ACC112 (cell line): ENCODE measurements around the gene SLC15A4.

Experiments used
- H2AFZ ChIP-seq: fragments of 200-600 bp; sonication (generic); one replicate; pipeline ENCODE4 v1.6.0; 2017; ENCODE audit warnings: antibody characterized with exemption, low read length; ENCODE audit not compliant: unreplicated experiment
- H3K27ac ChIP-seq: fragments of 200-600 bp; sonication (generic); 2 replicates; pipeline ENCODE4 v1.5.1; 2014; ENCODE audit warnings: low read depth, mild to moderate bottlenecking, antibody characterized with exemption, low read length, moderate library complexity
- H3K27me3 ChIP-seq: fragments of 200-600 bp; sonication (generic); 2 replicates; pipeline ENCODE4 v1.6.1; 2014; ENCODE audit warnings: mild to moderate bottlenecking, antibody characterized with exemption, low read length, moderate library complexity, mixed read lengths; ENCODE audit not compliant: insufficient read depth
- H3K36me3 ChIP-seq: fragments of 200-600 bp; sonication (generic); 2 replicates; pipeline ENCODE4 v1.6.1; 2016; ENCODE audit warnings: mild to moderate bottlenecking, antibody characterized with exemption, low read length, moderate library complexity, mixed read lengths; ENCODE audit not compliant: insufficient read depth
- H3K4me1 ChIP-seq: fragments of 200-600 bp; sonication (generic); one replicate; pipeline ENCODE4 v1.6.1; 2016; ENCODE audit warnings: low read length, mixed read lengths; ENCODE audit not compliant: insufficient read depth, unreplicated experiment, control insufficient read depth
- H3K4me3 ChIP-seq: fragments of 200-600 bp; sonication (generic); 2 replicates; pipeline ENCODE4 v1.5.1; 2014; ENCODE audit warnings: mild to moderate bottlenecking, low read depth, low read length
- H3K79me2 ChIP-seq: fragments of 200-600 bp; sonication (generic); one replicate; pipeline ENCODE4 v1.6.0; 2016; ENCODE audit warnings: low read length; ENCODE audit not compliant: control insufficient read depth, unreplicated experiment, insufficient read depth

The SLC15A4 gene

GRCh38 chr12:128823916-128824839 is at the start of gene SLC15A4:
TSS of gene SLC15A4 (minus strand) at chr12:128823958. CDS start at chr12:128823943, 15 bp downstream.
- peak within 1 kb of the TSS; percentile 93 for H3K4me3 ChIP-seq
- H3K4me1 ChIP-seq, result peaks cover 9% of the 10 kb centered on the region
- peak within 1 kb of the TSS; percentile 24; the same call in 1 of the 2 replicates for H3K27ac ChIP-seq
- no peaks in the 10 kb centered on the region for H3K36me3 ChIP-seq
- H2AFZ ChIP-seq, result peak within 1 kb of the TSS; percentile 76
- H3K27me3 ChIP-seq, result no peaks in the 10 kb centered on the region
- peaks cover 42% of the 10 kb centered on the region for H3K79me2 ChIP-seq

GRCh38 chr12:128872303-128872702 is 48.5 kb upstream of the SLC15A4 start:
- no peak overlapping the region for H2AFZ ChIP-seq
- H3K27me3 ChIP-seq, result no peaks in the 10 kb centered on the region
- H3K79me2 ChIP-seq, result no peaks in the 10 kb centered on the region
- H3K36me3 ChIP-seq, result no peaks in the 10 kb centered on the region
- no peaks in the 10 kb centered on the region for H3K4me1 ChIP-seq
- no peak overlapping the region for H3K27ac ChIP-seq
- no peak overlapping the region for H3K4me3 ChIP-seq

DNA sequence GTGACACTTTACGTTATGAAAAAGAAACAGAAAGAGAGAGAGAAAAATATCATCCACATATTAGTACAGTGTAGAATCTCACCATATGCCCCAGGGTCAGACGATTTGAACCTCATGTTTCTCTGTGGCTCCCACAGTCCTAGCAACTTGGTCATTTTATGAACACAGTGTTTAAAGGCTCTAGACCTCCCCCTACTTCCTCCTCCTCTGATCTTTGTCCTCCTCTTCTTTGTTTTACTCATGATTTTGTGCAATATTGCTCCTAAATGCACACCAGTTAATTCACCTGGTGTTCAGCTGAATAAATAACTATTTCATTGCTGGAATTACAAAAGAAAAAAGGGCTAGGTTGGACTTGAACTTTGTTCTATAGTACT is 47.7 kb upstream of the SLC15A4 start:
- Histone ChIP-seq H3K4me1 (no peaks in the 10 kb centered on the region), H3K27ac (no peak overlapping the region), H3K4me3 (no peak overlapping the region), H2AFZ (no peak overlapping the region), H3K79me2 (no peaks in the 10 kb centered on the region), H3K27me3 (no peaks in the 10 kb centered on the region), H3K36me3 (no peaks in the 10 kb centered on the region)

DNA sequence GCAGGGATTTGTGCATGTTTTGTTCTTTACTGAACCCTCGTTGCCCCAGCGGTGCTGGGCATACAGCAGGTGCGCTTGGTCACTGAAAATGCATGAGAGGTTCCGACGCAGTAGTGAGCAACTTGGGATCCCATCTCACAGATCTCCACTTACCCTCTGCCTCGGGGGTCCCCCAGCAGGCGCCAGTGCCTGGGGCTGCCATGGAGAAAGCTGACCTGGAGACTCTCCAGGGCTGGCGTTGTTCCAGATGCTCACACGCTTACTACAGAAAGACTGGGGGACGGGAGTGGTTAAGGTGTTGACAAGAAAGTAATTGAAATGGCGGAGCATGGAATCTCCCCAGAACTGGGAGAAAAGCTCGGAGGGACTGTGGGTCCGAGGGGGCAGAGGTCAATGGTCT is 43.7 kb upstream of the SLC15A4 start:
- Histone ChIP-seq H3K4me1 (no peaks in the 10 kb centered on the region), H3K36me3 (no peaks in the 10 kb centered on the region), H3K4me3 (no peak overlapping the region), H3K27ac (no peak overlapping the region), H3K79me2 (no peaks in the 10 kb centered on the region), H3K27me3 (no peaks in the 10 kb centered on the region), H2AFZ (no peak overlapping the region)

DNA sequence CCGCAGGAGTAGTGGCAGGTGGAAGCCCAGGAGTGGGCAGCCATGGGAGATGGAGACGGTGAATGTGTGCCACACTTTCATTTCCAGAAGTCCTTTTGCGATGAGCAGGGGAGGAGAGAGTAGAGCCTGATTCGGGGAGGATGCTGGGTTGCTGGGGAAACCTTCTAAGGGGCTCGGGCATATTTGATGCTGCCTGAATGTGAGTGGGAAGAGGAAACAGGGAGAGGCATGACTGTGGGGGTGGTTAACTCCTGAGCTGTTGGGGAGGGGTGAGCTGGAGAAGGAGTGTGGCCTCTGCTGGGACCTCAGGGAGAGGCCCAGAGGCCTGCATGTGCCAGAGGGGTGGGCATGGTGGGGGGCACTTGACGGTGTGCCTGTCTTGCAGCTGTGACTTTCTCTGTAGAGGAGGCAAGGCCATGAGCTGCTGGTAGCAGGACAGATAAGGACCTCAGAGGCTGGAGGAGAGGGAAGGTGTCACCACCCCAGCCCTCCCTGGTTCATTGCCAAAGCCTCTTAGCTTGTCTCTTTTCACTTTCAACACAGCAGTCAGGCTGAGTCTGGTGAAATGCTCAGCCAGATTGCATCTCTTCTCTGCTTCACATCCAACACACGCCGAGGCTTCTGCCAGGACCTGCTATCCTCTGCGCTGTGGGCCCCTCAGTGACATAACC is 40.9 kb upstream of the SLC15A4 start:
- Histone ChIP-seq H3K79me2 (no peaks in the 10 kb centered on the region), H3K27me3 (no peaks in the 10 kb centered on the region), H3K36me3 (no peaks in the 10 kb centered on the region), H3K4me3 (no peak overlapping the region), H3K4me1 (no peaks in the 10 kb centered on the region), H3K27ac (no peak overlapping the region), H2AFZ (no peak overlapping the region)

- H3K79me2 ChIP-seq, result no peaks in the 10 kb centered on the region
- peaks cover 4% of the 10 kb centered on the region; the same call in 1 of the 2 replicates for H3K27me3 ChIP-seq
- no peak overlapping the region for H3K4me3 ChIP-seq
- no peak overlapping the region for H2AFZ ChIP-seq
- no peak overlapping the region for H3K27ac ChIP-seq
- no peaks in the 10 kb centered on the region for H3K4me1 ChIP-seq
- H3K36me3 ChIP-seq, result no peaks in the 10 kb centered on the region
These were observed 40.2 kb upstream of the SLC15A4 start for GRCh38 chr12:128863957-128864356.

GRCh38 chr12:128861226-128862016 is 37.7 kb upstream of the SLC15A4 start:
- no peak overlapping the region for H2AFZ ChIP-seq
- no peaks in the 10 kb centered on the region for H3K36me3 ChIP-seq
- no peaks in the 10 kb centered on the region for H3K4me1 ChIP-seq
- H3K27ac ChIP-seq, result no peak overlapping the region
- H3K27me3 ChIP-seq, result peaks cover 4% of the 10 kb centered on the region; the same call in 1 of the 2 replicates
- H3K4me3 ChIP-seq, result no peak overlapping the region
- no peaks in the 10 kb centered on the region for H3K79me2 ChIP-seq

GRCh38 chr12:128859311-128859710 is 35.6 kb upstream of the SLC15A4 start:
- H3K27me3 ChIP-seq, result peaks cover 7% of the 10 kb centered on the region; the same call in 1 of the 2 replicates
- no peak overlapping the region for H2AFZ ChIP-seq
- H3K4me3 ChIP-seq, result no peak overlapping the region
- H3K4me1 ChIP-seq, result no peaks in the 10 kb centered on the region
- H3K79me2 ChIP-seq, result no peaks in the 10 kb centered on the region
- no peaks in the 10 kb centered on the region for H3K36me3 ChIP-seq
- no peak overlapping the region for H3K27ac ChIP-seq

DNA sequence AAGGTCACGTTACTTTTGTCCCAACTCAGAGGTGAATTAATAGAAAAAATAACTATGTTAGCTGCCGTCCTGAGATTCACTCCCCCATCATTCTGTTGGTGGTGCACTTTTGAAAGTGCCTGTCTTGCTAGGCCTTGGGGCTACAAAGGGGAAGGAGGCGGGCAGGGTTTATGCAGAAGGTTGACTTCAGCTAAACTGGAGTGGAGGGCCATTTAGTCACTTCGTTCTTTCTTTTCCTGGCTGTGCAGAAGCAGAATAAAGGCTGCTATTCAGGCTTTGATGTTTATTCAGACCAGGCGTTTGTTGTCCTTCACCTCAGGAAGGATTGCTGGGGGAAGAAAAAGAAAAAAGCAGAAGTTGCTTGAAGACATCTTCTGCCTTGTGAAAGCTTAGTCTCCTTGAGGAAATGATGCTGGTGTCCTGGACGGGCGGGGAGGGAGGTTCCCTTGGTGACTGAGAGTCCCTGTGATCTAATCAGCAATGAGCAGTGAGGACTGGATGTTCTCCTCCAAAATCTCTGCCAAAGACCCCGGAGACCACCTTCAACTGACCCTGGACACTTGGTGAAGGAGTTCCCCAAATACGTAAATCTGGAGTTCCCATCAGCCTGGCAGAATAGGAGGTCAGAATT is 33.5 kb upstream of the SLC15A4 start:
- no peaks in the 10 kb centered on the region for H3K36me3 ChIP-seq
- H3K27ac ChIP-seq, result no peak overlapping the region
- peaks cover 21% of the 10 kb centered on the region; the same call in 1 of the 2 replicates for H3K27me3 ChIP-seq
- H3K4me3 ChIP-seq, result no peak overlapping the region
- H3K79me2 ChIP-seq, result no peaks in the 10 kb centered on the region
- no peaks in the 10 kb centered on the region for H3K4me1 ChIP-seq
- H2AFZ ChIP-seq, result no peak overlapping the region

DNA sequence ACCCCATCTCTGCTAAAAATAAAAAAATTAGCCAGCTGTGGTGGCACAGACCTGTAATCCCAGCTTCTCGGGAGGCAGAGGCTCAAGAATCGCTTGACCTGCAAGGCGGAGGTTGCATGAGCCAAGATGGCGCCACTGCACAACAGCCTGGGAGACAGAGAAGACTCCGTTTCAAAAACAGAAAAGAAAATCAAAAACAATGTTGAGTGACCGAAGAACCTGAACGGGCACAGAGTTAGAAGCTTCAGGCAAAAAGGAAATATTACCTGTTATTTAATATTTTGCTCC is 33.0 kb upstream of the SLC15A4 start:
- Histone ChIP-seq H3K79me2 (no peaks in the 10 kb centered on the region), H2AFZ (no peak overlapping the region), H3K4me1 (no peaks in the 10 kb centered on the region), H3K27me3 (peaks cover 24% of the 10 kb centered on the region; the same call in 1 of the 2 replicates), H3K27ac (no peak overlapping the region), H3K4me3 (no peak overlapping the region), H3K36me3 (no peaks in the 10 kb centered on the region)
